CD4-positive, alpha-beta T cell (primary cell): Measurements from ENCODE around the gene BCL2L12. TPM values are rescaled to one million over a fixed set of nuclear protein-coding genes. Genes with fewer than 3 reads are reported as not detected.

Experiments
- ATAC-seq: fragments of 200-7000 bp; cut with Tn5 transposase; one replicate; pipeline ENCODE4 v1.10.0; 2022; ENCODE audit warnings: mild to moderate bottlenecking; ENCODE audit not compliant: poor library complexity
- CTCF ChIA-PET: fragments of 350-600 bp; sonication (Branson Sonifier 250); formaldehyde crosslinking; loops from one replicate; lab custom pipeline; 2021; ENCODE audit warnings: antibody characterized with exemption, inconsistent platforms; lab: Charles Lee
- POLR2A ChIA-PET: fragments of 350-600 bp; sonication (Branson Sonifier 250); formaldehyde crosslinking; loops from one replicate; lab custom pipeline; 2021; ENCODE audit warnings: antibody characterized with exemption, inconsistent platforms; lab: Charles Lee
- DNase-seq, 14 experiments: peaks; one replicate each; pipeline ENCODE4 v3.0.0-alpha.2; 2013 to 2020; ENCODE audit warnings: mixed read lengths in 2 of 14
- H3K27ac ChIP-seq, 2 donors: one replicate each; pipeline versions ENCODE4 v1.5.1 to v1.7.0; 2013; ENCODE audit warnings: low read length in 2 of 2, low read depth in 1 of 2, mild to moderate bottlenecking in 1 of 2
- H3K27me3 ChIP-seq, 2 experiments: 1 replicate in 1 of 2; 2 replicates in 1 of 2; pipeline versions ENCODE4 v1.6.1 to v1.7.0; 2013; ENCODE audit warnings: low read length in 2 of 2, control low read depth in 1 of 2, mild to moderate bottlenecking in 1 of 2, moderate library complexity in 1 of 2; ENCODE audit not compliant: insufficient read depth in 2 of 2, control insufficient read depth in 1 of 2
- H3K36me3 ChIP-seq: one replicate; pipeline ENCODE4 v1.6.1; 2013; ENCODE audit warnings: low read length, control low read depth; ENCODE audit not compliant: insufficient read depth
- H3K4me1 ChIP-seq: one replicate; pipeline ENCODE4 v1.6.1; 2013; ENCODE audit warnings: low read length, control low read depth; ENCODE audit not compliant: insufficient read depth
- H3K4me3 ChIP-seq: one replicate; pipeline ENCODE4 v1.5.1; 2013; ENCODE audit warnings: mild to moderate bottlenecking, low read length, moderate library complexity
- H3K9me3 ChIP-seq, 2 experiments: 1 replicate in 1 of 2; 2 replicates in 1 of 2; pipeline versions ENCODE4 v1.6.1 to v1.7.0; 2013; ENCODE audit warnings: low read length in 2 of 2, mild to moderate bottlenecking in 2 of 2, control low read depth in 1 of 2, moderate library complexity in 1 of 2; ENCODE audit not compliant: control insufficient read depth in 1 of 2, insufficient read depth in 1 of 2
- H3K27ac Mint-ChIP-seq: one replicate; pipeline ENCODE4 v1.8.0; 2020; ENCODE audit warnings: mixed read lengths
- H3K27me3 Mint-ChIP-seq: one replicate; pipeline ENCODE4 v1.8.0; 2021; ENCODE audit warnings: mixed read lengths
- H3K36me3 Mint-ChIP-seq: one replicate; pipeline ENCODE4 v1.8.0; 2021; ENCODE audit warnings: low read depth, mixed read lengths
- H3K4me1 Mint-ChIP-seq: one replicate; pipeline ENCODE4 v1.8.0; 2021; ENCODE audit warnings: low read depth, mixed read lengths
- H3K4me3 Mint-ChIP-seq: one replicate; pipeline ENCODE4 v1.8.0; 2020; ENCODE audit warnings: mild to moderate bottlenecking, mixed read lengths
- H3K9me3 Mint-ChIP-seq: one replicate; pipeline ENCODE4 v1.8.0; 2020; ENCODE audit warnings: mixed read lengths
- intact Hi-C, 2 experiments: fragments of 100-400 bp; cut with DNase I in 1 of 2; cut with micrococcal nuclease in 1 of 2; formaldehyde crosslinking; loops; one replicate each; pipeline versions ENCODE4 v1.15.1 to v1.9.0; 2023 to 2025; cut with DNase I, micrococcal nuclease
- total RNA-seq, 174 experiments: library from RNA in 2 of 174; stranded (reverse) in 2 of 174; gene quantifications; one replicate each; pipeline ENCODE4 v1.2.3 and lab custom pipeline; 2021 to 2026
- TF ChIP-seq, protein P1 (sequence below): fragments of 200-600 bp; IDR thresholded peaks from one replicate; pipeline ENCODE4 v1.8.0; 2022; ENCODE audit warnings: antibody characterized with exemption, mild to moderate bottlenecking

Gene BCL2L12
- total RNA-seq, 2 experiments from 2014 or later = 9.9 to 11.3 TPM

- H3K4me1 ChIP-seq = peaks cover 38% of the 10 kb centered on the region
- H3K4me3 ChIP-seq = no peak overlapping the region
- Mint-ChIP-seq H3K4me3 (no peak overlapping the region), H3K27ac (peak overlapping the region; percentile 65), H3K36me3 (peaks cover 64% of the 10 kb centered on the region), H3K27me3 (no peaks in the 10 kb centered on the region), H3K9me3 (no peaks in the 10 kb centered on the region), H3K4me1 (peaks cover 5% of the 10 kb centered on the region)
- peaks cover 86% of the 10 kb centered on the region for H3K36me3 ChIP-seq
- no peaks in the 10 kb centered on the region for H3K9me3 ChIP-seq
- ATAC-seq = no peak
- H3K27ac ChIP-seq = no peak overlapping the region
- DNase-seq = no peak
- TF ChIP-seq, protein P1, sequence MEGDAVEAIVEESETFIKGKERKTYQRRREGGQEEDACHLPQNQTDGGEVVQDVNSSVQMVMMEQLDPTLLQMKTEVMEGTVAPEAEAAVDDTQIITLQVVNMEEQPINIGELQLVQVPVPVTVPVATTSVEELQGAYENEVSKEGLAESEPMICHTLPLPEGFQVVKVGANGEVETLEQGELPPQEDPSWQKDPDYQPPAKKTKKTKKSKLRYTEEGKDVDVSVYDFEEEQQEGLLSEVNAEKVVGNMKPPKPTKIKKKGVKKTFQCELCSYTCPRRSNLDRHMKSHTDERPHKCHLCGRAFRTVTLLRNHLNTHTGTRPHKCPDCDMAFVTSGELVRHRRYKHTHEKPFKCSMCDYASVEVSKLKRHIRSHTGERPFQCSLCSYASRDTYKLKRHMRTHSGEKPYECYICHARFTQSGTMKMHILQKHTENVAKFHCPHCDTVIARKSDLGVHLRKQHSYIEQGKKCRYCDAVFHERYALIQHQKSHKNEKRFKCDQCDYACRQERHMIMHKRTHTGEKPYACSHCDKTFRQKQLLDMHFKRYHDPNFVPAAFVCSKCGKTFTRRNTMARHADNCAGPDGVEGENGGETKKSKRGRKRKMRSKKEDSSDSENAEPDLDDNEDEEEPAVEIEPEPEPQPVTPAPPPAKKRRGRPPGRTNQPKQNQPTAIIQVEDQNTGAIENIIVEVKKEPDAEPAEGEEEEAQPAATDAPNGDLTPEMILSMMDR = no peak
- H3K27me3 ChIP-seq = no peaks in the 10 kb centered on the region
- intact Hi-C loops = no loop called here
- POLR2A ChIA-PET = no interaction called here
- CTCF ChIA-PET = no interaction called here
Observed at GRCh38 chr19:49658566-49659442, 6.9 kb upstream of the BCL2L12 start.

DNA sequence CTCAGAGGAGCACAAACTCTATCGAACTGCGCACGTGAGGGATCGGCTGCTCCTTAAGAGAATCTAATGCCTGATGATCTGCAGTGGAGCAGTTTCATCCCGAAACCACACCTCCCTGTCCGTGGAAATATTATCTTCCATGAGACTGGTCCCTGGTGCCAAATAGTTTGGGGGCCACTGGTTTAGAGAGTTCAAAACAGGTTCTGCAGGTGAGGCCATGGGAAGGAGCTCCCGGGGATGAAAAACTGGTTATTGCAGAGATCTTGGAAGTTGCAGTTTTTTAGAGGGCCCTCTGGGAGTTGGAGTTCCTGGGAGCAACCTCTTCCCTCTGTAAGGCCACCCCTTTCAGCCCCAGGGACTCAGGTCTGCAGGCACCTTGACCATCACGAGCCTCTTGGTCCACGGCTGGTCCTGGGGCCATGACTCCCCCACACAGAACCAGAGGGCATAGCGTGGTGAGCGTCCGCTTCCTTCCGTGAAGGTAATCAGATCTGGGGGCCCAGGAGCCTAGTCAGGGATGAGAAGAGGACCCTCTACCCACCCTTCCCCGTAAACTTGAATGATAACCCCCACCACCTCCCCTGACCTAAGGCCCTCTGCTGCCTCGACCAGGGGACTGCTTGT, 5.3 kb upstream of the BCL2L12 start:
- intact Hi-C loops = loop anchor here in 1 of 2 experiments (10.0 kb wide), 1 partner anchor 1406 kb away; the partner anchor contains the start of gene CARD8
- no peak overlapping the region for H3K4me3 ChIP-seq
- Mint-ChIP-seq H3K27me3 (no peaks in the 10 kb centered on the region), H3K27ac (peak overlapping the region; percentile 65), H3K4me3 (no peak overlapping the region), H3K36me3 (peaks cover 66% of the 10 kb centered on the region), H3K9me3 (no peaks in the 10 kb centered on the region), H3K4me1 (peaks cover 13% of the 10 kb centered on the region)
- H3K36me3 ChIP-seq = peaks cover 71% of the 10 kb centered on the region
- no peak for DNase-seq
- peaks cover 47% of the 10 kb centered on the region for H3K4me1 ChIP-seq
- ChIA-PET CTCF (no interaction called here), POLR2A (interaction anchor here (1.3 to 6.7 kb wide), 4 partner anchors 16 to 80 kb away, joined by 4 to 92 read pairs (median 6); partner anchors contain the start of genes NOSIP, PRMT1, RRAS and SCAF1)
- H3K9me3 ChIP-seq = no peaks in the 10 kb centered on the region
- no peak for ATAC-seq
- TF ChIP-seq, protein P1 = no peak
- no peak overlapping the region for H3K27ac ChIP-seq
- no peaks in the 10 kb centered on the region for H3K27me3 ChIP-seq

DNA sequence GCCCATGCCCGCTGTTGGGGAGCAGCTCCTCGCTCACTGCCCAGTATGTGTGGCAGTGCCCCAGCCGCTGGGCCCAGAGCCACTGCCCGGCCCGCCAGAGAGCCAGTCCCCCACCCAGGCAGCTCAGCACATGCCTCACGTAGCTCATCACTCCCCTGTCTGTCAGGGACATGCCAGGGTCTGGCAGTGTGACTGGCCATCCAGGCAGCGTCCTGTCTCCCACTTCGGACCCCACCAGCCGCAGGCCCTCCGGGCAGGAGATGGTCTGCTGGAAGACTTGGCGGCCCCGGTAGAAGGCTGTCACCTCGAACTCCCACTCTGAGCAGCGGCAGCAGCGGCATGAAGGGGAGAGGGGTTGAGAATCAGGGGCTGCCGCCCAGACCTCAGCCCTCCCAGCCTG, 3.7 kb upstream of the BCL2L12 start:
- POLR2A ChIA-PET = interaction anchor here (0.7 to 6.7 kb wide), 5 partner anchors 15 to 102 kb away, joined by 3 to 125 read pairs (median 5); partner anchors contain the start of genes PRMT1, PRR12, RRAS and SCAF1
- Histone ChIP-seq H3K4me3 (no peak overlapping the region), H3K27me3 (no peaks in the 10 kb centered on the region), H3K4me1 (peaks cover 58% of the 10 kb centered on the region), H3K9me3 (no peaks in the 10 kb centered on the region), H3K36me3 (peaks cover 55% of the 10 kb centered on the region), H3K27ac (peak overlapping the region; percentile 66 to 90)
- TF ChIP-seq, protein P1 = no peak
- ATAC-seq (no peak), DNase-seq (no peak)
- Mint-ChIP-seq H3K36me3 (peaks cover 55% of the 10 kb centered on the region), H3K4me1 (peaks cover 18% of the 10 kb centered on the region), H3K4me3 (no peak overlapping the region), H3K9me3 (no peaks in the 10 kb centered on the region), H3K27me3 (no peaks in the 10 kb centered on the region), H3K27ac (no peak overlapping the region)
- CTCF ChIA-PET = interaction anchor here (1.7 kb wide), 1 partner anchor 92 kb away, joined by 4 read pairs; no protein-coding TSS in a partner anchor
- intact Hi-C loops = loop anchor here in 1 of 2 experiments (10.0 kb wide), 1 partner anchor 1407 kb away; the partner anchor contains the start of gene CARD8
